ENCODE data around the gene ADAMTS12. TPM values are rescaled to one million over a fixed set of nuclear protein-coding genes. Genes with fewer than 3 reads are reported as not detected.

Gene ADAMTS12, protein sequence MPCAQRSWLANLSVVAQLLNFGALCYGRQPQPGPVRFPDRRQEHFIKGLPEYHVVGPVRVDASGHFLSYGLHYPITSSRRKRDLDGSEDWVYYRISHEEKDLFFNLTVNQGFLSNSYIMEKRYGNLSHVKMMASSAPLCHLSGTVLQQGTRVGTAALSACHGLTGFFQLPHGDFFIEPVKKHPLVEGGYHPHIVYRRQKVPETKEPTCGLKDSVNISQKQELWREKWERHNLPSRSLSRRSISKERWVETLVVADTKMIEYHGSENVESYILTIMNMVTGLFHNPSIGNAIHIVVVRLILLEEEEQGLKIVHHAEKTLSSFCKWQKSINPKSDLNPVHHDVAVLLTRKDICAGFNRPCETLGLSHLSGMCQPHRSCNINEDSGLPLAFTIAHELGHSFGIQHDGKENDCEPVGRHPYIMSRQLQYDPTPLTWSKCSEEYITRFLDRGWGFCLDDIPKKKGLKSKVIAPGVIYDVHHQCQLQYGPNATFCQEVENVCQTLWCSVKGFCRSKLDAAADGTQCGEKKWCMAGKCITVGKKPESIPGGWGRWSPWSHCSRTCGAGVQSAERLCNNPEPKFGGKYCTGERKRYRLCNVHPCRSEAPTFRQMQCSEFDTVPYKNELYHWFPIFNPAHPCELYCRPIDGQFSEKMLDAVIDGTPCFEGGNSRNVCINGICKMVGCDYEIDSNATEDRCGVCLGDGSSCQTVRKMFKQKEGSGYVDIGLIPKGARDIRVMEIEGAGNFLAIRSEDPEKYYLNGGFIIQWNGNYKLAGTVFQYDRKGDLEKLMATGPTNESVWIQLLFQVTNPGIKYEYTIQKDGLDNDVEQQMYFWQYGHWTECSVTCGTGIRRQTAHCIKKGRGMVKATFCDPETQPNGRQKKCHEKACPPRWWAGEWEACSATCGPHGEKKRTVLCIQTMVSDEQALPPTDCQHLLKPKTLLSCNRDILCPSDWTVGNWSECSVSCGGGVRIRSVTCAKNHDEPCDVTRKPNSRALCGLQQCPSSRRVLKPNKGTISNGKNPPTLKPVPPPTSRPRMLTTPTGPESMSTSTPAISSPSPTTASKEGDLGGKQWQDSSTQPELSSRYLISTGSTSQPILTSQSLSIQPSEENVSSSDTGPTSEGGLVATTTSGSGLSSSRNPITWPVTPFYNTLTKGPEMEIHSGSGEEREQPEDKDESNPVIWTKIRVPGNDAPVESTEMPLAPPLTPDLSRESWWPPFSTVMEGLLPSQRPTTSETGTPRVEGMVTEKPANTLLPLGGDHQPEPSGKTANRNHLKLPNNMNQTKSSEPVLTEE (N-terminal part only)
- 12.9 and 19.1 TPM in 2 replicates for total RNA-seq

DNA sequence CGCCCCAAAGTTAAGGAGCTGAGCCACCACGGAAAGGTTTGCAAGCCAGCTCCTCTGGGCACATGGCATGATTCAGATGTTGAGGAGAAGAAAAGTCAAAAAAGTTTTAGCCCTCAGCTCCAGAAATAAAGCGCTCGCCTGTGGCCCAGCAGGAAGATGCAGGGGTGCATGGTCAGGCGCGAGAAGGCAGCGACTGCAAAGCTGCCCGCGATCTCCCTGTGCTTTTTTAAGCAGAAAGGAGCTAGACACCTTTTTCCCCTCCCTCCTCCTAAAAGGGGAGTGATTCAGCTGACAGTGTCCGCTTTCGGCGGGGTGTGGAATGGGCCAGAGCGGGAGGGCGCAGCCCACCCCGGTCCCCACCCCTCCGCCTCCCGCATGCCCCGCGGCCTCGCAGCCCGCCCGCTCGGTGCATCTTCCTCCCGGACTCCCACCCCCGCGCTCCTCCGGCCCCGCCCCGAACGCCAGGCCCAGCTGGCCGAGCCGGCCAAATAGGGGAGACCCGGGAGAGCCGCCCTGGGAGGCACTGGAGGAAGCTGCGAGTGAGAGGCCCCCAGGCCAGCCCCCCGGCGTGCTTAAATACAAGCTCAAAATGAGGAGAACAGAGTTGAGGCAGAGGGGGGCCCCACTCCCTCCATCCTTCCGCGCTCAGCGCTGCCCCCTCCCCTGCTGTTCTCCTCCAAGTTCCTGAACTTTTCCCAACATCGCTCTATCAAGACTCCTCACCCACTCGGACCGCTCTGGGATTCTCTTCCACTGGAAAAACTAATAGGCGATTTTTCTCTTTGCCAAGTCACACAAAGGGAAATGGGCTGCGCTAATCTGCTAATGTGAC, at the start of gene ADAMTS12:
Gene ADAMTS12, minus strand, starts transcription at position 203 of the 832 bp plus-strand sequence. Its CDS starts 134 bp downstream, at position 69.

DNA sequence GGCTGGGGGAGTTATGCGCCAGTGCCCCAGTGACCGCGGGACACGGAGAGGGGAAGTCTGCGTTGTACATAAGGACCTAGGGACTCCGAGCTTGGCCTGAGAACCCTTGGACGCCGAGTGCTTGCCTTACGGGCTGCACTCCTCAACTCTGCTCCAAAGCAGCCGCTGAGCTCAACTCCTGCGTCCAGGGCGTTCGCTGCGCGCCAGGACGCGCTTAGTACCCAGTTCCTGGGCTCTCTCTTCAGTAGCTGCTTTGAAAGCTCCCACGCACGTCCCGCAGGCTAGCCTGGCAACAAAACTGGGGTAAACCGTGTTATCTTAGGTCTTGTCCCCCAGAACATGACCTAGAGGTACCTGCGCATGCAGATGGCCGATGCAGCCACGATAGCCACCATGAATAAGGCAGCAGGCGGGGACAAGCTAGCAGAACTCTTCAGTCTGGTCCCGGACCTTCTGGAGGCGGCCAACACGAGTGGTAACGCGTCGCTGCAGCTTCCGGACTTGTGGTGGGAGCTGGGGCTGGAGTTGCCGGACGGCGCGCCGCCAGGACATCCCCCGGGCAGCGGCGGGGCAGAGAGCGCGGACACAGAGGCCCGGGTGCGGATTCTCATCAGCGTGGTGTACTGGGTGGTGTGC, 44.7 kb upstream of the ADAMTS12 start, which contains the start of gene RXFP3:
Gene RXFP3, plus strand, starts transcription at position 6 of the 636 bp plus-strand sequence. Its CDS starts 355 bp downstream, at position 361.

Small RNA genes lying within 50 kb of the gene (small RNA-seq; reads per million reads assigned to genes)
- not detected for gene RNU6-923P

Other genes starting within 250 kb of the ADAMTS12 start
- not detected in 2 replicates for gene RXFP3, start 44.4 kb upstream of the ADAMTS12 start, total RNA-seq
- gene SLC45A2, start 92.7 kb upstream of the ADAMTS12 start, total RNA-seq = 0.16 TPM in 1 of 2 replicates, not detected in the other
- 19.8 and 21.1 TPM in 2 replicates for gene AMACR, start 116.1 kb upstream of the ADAMTS12 start, total RNA-seq
- gene C1QTNF3, start 151.2 kb upstream of the ADAMTS12 start, total RNA-seq = 0.36 and 1.8 TPM in 2 replicates